Measurements from ENCODE around the gene OSBPL9.

DNA sequence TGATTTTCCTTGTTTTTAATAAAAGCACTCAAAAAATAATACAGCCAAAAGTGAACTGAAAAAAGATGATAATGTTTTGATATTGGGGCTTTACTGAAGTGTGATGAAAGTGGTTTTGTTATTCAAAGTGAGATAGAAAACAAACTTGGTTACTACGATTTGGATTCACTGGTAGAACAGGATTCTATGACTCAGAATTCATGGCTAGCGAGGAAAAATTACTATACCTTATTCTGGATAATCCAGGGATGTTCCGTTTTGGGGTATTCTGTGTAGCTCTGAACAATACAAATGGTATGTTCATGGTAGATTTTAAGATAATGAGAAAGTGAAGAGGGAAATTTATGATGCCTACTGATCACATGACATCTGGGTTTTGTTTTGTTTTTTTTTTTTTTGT, 144.0 kb downstream of the OSBPL9 start:
- TF ChIP-seq, protein P1, sequence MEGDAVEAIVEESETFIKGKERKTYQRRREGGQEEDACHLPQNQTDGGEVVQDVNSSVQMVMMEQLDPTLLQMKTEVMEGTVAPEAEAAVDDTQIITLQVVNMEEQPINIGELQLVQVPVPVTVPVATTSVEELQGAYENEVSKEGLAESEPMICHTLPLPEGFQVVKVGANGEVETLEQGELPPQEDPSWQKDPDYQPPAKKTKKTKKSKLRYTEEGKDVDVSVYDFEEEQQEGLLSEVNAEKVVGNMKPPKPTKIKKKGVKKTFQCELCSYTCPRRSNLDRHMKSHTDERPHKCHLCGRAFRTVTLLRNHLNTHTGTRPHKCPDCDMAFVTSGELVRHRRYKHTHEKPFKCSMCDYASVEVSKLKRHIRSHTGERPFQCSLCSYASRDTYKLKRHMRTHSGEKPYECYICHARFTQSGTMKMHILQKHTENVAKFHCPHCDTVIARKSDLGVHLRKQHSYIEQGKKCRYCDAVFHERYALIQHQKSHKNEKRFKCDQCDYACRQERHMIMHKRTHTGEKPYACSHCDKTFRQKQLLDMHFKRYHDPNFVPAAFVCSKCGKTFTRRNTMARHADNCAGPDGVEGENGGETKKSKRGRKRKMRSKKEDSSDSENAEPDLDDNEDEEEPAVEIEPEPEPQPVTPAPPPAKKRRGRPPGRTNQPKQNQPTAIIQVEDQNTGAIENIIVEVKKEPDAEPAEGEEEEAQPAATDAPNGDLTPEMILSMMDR (IDR thresholded peaks at IDR 0.05; ENCODE audit: low read length), result no peak
- no peak for TF ChIP-seq EZH2 (optimal IDR thresholded peaks at IDR 0.05; ENCODE audit: low read depth, low read length)

Measured in MM.1S (cell line).